ENCODE data around the gene UGT1A8. TPM values are rescaled to one million over a fixed set of nuclear protein-coding genes. Genes with fewer than 3 reads are reported as not detected.

Gene UGT1A8
- total RNA-seq, 4 donors from 2014 or later, result 0.34 TPM; not detected in 3

DNA sequence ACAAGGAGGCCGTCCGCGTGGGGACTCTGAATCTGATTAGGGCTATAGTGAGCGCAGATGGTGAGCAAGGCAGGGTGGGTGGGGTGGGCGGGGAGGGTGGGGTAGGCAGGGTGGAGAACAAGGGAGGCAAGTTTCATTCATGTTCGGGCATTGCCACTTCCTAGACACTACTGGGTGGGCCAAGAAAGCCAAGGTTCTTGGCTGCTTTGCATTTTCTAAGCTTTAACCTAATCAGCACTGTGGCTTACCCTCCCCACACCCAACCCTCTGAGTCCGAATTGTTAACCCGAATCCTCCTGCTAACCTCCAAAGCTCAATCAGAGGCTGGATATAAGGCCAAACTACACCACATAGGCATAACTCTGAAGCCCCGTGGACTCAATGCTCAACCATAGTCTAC is 178.8 kb downstream of the UGT1A8 start:
- DNase-seq, result no peak
- intact Hi-C loops (cut with DNase I), result no loop called here
- Histone ChIP-seq H3K9me3 (no peaks in the 10 kb centered on the region), H3K36me3 (no peaks in the 10 kb centered on the region), H3K27me3 (no peaks in the 10 kb centered on the region), H3K27ac (no peak overlapping the region), H3K4me1 (peaks cover 6 to 13% of the 10 kb centered on the region in 2 donors), H3K4me3 (replicated peaks in 1 of 3) (no peak overlapping the region)
- 92 to 93% methylated on average over 9 of the region's 9 CpGs for WGBS, 2 donors
- no peak for TF ChIP-seq POLR2A (IDR thresholded peaks at IDR 0.05)
- TF ChIP-seq, protein P1, sequence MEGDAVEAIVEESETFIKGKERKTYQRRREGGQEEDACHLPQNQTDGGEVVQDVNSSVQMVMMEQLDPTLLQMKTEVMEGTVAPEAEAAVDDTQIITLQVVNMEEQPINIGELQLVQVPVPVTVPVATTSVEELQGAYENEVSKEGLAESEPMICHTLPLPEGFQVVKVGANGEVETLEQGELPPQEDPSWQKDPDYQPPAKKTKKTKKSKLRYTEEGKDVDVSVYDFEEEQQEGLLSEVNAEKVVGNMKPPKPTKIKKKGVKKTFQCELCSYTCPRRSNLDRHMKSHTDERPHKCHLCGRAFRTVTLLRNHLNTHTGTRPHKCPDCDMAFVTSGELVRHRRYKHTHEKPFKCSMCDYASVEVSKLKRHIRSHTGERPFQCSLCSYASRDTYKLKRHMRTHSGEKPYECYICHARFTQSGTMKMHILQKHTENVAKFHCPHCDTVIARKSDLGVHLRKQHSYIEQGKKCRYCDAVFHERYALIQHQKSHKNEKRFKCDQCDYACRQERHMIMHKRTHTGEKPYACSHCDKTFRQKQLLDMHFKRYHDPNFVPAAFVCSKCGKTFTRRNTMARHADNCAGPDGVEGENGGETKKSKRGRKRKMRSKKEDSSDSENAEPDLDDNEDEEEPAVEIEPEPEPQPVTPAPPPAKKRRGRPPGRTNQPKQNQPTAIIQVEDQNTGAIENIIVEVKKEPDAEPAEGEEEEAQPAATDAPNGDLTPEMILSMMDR (IDR thresholded peaks at IDR 0.05), result no peak

DNA sequence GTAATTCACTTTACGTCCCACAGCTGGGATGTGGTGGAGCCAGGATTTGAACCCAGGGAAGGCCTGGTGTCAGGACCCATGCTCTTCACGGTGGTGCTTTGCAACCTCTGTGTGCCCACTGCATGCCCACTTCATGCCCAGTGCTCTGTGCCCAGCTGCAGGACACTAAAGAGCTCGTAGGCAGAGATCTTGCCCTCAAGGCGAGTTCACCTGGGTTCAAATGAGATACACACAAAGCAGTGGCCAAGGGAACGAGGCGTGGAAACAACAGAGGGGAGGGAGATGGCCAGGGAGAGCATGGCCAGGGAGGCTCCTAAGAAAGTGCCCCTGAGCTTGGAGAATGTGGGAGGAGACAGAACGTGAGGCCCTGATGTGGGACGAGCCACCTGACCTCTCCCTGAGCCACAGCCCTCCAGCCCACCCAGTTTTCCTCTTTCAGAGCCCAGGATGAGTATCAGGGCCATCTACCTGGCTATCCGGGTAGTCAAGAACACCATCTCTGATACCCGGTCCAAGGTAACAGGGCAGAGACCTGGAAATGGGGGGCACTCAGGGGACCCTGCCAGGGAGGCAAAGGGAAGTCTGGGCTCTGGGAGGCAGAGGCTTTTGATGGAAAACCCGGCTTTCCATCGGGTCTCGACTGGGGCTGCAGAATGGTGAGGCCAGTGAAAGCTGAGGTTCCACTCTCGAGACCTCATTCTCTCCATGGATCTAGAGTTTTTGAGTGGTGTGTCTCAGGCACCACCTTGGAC is 181.1 kb downstream of the UGT1A8 start:
- TF ChIP-seq, protein P1 (IDR thresholded peaks at IDR 0.05), result no peak
- TF ChIP-seq POLR2A (IDR thresholded peaks at IDR 0.05), result no peak
- H3K9me3 ChIP-seq, result no peaks in the 10 kb centered on the region
- intact Hi-C loops (cut with DNase I), result no loop called here
- DNase-seq, result no peak
- H3K4me3 ChIP-seq (replicated peaks in 1 of 3), result no peak overlapping the region
- H3K36me3 ChIP-seq, result no peaks in the 10 kb centered on the region
- WGBS, 2 donors, result 82 to 94% methylated on average over 14 of the region's 14 CpGs
- H3K4me1 ChIP-seq, result peaks cover 6 to 13% of the 10 kb centered on the region in 2 donors
- H3K27me3 ChIP-seq, result no peaks in the 10 kb centered on the region
- peak overlapping the region in 1 of 3 donors; percentile 6 for H3K27ac ChIP-seq

DNA sequence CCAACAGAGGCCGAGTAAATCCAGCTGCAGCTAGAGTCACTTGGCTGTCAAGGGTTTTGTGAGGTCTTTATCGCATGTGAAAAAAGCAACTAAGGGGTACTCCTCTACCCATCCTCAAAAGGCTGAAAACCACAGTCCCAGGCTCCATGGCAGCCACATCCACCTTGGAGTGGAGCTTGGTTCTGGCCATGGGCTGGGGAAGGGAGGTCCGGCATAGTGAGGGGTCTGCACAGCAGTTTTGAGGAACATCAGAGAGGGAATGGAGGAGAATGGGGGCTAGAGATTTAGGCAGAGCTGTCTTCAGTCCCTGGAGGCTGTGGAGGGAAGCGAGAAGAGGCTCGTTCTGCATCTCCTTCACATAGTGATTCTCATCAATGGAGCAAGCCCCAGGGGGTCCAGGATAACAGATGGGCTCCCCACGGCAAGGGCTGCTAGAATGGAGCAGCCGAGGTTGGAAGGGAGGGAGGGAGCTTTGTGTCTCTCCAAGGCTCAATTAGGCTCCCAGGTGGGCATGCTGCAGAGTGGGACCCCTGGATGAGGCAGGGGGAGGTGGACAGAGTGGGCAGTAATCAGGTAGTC is 181.7 kb downstream of the UGT1A8 start:
- H3K36me3 ChIP-seq, result no peaks in the 10 kb centered on the region
- H3K4me1 ChIP-seq, result peaks cover 6 to 13% of the 10 kb centered on the region in 2 donors
- no peaks in the 10 kb centered on the region for H3K9me3 ChIP-seq
- intact Hi-C loops (cut with DNase I), result no loop called here
- 69 to 71% methylated on average over 7 of the region's 7 CpGs for WGBS, 2 donors
- no peak overlapping the region for H3K4me3 ChIP-seq (replicated peaks in 1 of 3)
- TF ChIP-seq POLR2A (IDR thresholded peaks at IDR 0.05), result no peak
- TF ChIP-seq, protein P1 (IDR thresholded peaks at IDR 0.05), result no peak
- H3K27ac ChIP-seq, result peak overlapping the region in 1 of 3 donors; percentile 6
- no peak for DNase-seq
- no peaks in the 10 kb centered on the region for H3K27me3 ChIP-seq

DNA sequence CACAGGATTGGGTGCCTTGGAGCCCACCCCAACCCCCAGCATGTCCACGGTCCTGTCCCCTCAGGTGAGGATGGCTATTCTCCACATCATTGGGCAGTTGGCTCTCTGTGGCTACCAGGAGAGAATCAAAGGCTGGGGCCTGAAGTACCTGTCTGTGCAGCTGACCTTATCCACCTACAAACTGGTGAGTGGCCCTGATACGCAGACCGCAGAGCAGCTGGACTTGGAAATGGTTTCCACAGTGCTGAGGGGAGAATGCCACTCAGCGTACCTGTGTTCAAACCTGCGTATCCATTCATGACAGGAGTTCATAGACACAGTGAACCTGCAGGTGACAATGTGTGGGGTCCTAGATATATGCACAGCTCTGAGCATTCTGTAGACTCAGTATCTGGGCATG is 182.3 kb downstream of the UGT1A8 start:
- Histone ChIP-seq H3K4me3 (replicated peaks in 1 of 3) (no peak overlapping the region), H3K36me3 (no peaks in the 10 kb centered on the region), H3K27me3 (no peaks in the 10 kb centered on the region), H3K27ac (peak overlapping the region in 2 of 3 donors; percentile 6 to 12), H3K4me1 (peaks cover 6 to 13% of the 10 kb centered on the region in 2 donors), H3K9me3 (no peaks in the 10 kb centered on the region)
- WGBS, 2 donors, result 8 to 62% methylated on average over 4 to 5 of the region's 5 CpGs
- peak; percentile 78 to 89 for DNase-seq
- TF ChIP-seq POLR2A (IDR thresholded peaks at IDR 0.05), result no peak
- TF ChIP-seq, protein P1 (IDR thresholded peaks at IDR 0.05), result peak in 1 of 6 experiments; percentile 22
- intact Hi-C loops (cut with DNase I), result no loop called here

DNA sequence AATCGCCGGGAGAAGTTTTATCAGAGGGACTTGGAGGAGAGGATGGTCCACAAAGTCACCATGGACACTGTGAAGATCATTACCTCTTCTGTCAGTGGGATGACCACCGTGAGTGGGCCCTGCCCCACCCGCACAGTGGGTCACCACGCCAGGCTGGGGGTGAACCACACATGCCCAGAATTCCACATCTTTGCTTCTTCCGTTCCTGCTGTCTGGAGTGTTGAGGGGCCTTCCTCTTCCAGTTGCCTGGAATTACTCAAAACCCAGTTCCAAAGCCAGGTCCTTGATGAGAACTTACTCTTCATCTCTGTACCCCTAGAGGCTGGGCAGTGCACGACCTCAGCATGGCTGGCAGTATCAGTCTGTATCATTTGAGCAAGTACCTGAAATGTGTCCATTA is 182.8 kb downstream of the UGT1A8 start:
- intact Hi-C loops (cut with DNase I), result no loop called here
- no peak for DNase-seq

More for the DNA sequence above, 182.8 kb downstream of the UGT1A8 start:
- no peaks in the 10 kb centered on the region for H3K36me3 ChIP-seq
- WGBS, 2 donors, result 66 to 80% methylated on average over 7 of the region's 7 CpGs
- TF ChIP-seq, protein P1 (IDR thresholded peaks at IDR 0.05), result no peak
- TF ChIP-seq POLR2A (IDR thresholded peaks at IDR 0.05), result no peak
- H3K4me3 ChIP-seq (replicated peaks in 1 of 3), result no peak overlapping the region
- H3K9me3 ChIP-seq, result no peaks in the 10 kb centered on the region
- peak overlapping the region in 2 of 3 donors; percentile 12 to 30 for H3K27ac ChIP-seq
- H3K4me1 ChIP-seq, result peaks cover 6 to 13% of the 10 kb centered on the region in 2 donors
- no peaks in the 10 kb centered on the region for H3K27me3 ChIP-seq
